Body of pancreas (tissue), 4 donors: ENCODE results near the gene ENHO. TPM values are rescaled to one million over a fixed set of nuclear protein-coding genes. Genes with fewer than 3 reads are reported as not detected.

Source experiments
- ATAC-seq: fragments of 150-250 bp; one replicate; pipeline ENCODE4 v1.9.1; 2016
- DNase-seq, 4 donors: peaks; one replicate each; pipeline ENCODE4 v3.0.0-alpha.2; 2019
- H3K27ac ChIP-seq, 4 donors: fragments of 200-600 bp; sonication (generic); 1 replicate in 3 of 4; 2 replicates in 1 of 4; pipeline versions ENCODE4 v1.5.1 to v1.6.1; 2016 to 2019; ENCODE audit warnings: mild to moderate bottlenecking in 1 of 4, mixed read lengths in 1 of 4, moderate library complexity in 1 of 4
- H3K27me3 ChIP-seq, 2 donors: fragments of 200-600 bp; sonication (generic); one replicate each; pipeline ENCODE4 v1.6.0; 2016; ENCODE audit warnings: mild to moderate bottlenecking in 1 of 2
- H3K36me3 ChIP-seq, 2 donors: fragments of 200-600 bp; sonication (generic); replicated peaks in 1 of 2; 2 replicates each; pipeline ENCODE4 v1.5.1; 2016; ENCODE audit warnings: low read depth in 2 of 2; ENCODE audit not compliant: insufficient read depth in 1 of 2
- H3K4me1 ChIP-seq: fragments of 200-600 bp; sonication (generic); one replicate; pipeline ENCODE4 v1.6.0; 2016
- H3K4me3 ChIP-seq, 2 donors: fragments of 200-600 bp; sonication (generic); 1 replicate in 1 of 2; 2 replicates in 1 of 2; pipeline ENCODE4 v1.5.1; 2016 to 2019
- H3K9me3 ChIP-seq, 3 donors: fragments of 200-600 bp; sonication (generic); 1 replicate in 2 of 3; 2 replicates in 1 of 3; pipeline ENCODE4 v1.5.1; 2016
- CTCF ChIP-seq, 7 experiments: fragments of 450-650 bp in 4 of 7; fragments of 200-600 bp in 3 of 7; sonication (generic) in 3 of 7; IDR thresholded peaks; one replicate each; pipeline ENCODE4 v1.5.1; 2016 to 2019; ENCODE audit warnings: antibody characterized with exemption in 7 of 7
- POLR2A ChIP-seq, 3 donors: fragments of 450-650 bp; IDR thresholded peaks; one replicate each; pipeline ENCODE4 v1.6.1; 2016; ENCODE audit warnings: antibody characterized with exemption in 3 of 3, mild to moderate bottlenecking in 2 of 3
- WGBS, 2 donors: methylation state at CpG; one replicate each; pipeline ENCODE4 v1.1.5; 2017; 5-methylcytosine and 5-hydroxymethylcytosine counted together
- intact Hi-C: fragments of 100-400 bp; cut with DNase I; formaldehyde crosslinking; loops from one replicate; pipeline ENCODE4 v1.15.1; 2023
- total RNA-seq, 2 donors: library from RNA; depleted of rRNA; stranded (reverse); fragments of >200 nt; gene quantifications; one replicate each; pipeline ENCODE4 v1.1.0, GENCODE V29; 2016

ENHO gene
- total RNA-seq, 2 donors from 2014 or later, result 2.9 TPM; not detected in 1

GRCh38 chr9:34518110-34518616 lies 4.6 kb downstream of the ENHO start:
- Histone ChIP-seq H3K27me3 (no peaks in the 10 kb centered on the region), H3K4me3 (no peak overlapping the region), H3K36me3 (no peaks in the 10 kb centered on the region), H3K4me1 (peaks cover 6% of the 10 kb centered on the region), H3K9me3 (no peaks in the 10 kb centered on the region), H3K27ac (no peak overlapping the region)
- ATAC-seq (no peak), DNase-seq (no peak)
- TF ChIP-seq CTCF (IDR thresholded peaks at IDR 0.05) (no peak), POLR2A (IDR thresholded peaks at IDR 0.05) (no peak)
- intact Hi-C loops, result no loop called here
- 67 to 73% methylated on average over 5 to 6 of the region's 6 CpGs for WGBS, 2 donors

GRCh38 chr9:34517185-34517584 lies 5.6 kb downstream of the ENHO start:
- Histone ChIP-seq H3K36me3 (no peaks in the 10 kb centered on the region), H3K27me3 (no peaks in the 10 kb centered on the region), H3K4me3 (no peak overlapping the region), H3K27ac (no peak overlapping the region), H3K9me3 (no peaks in the 10 kb centered on the region), H3K4me1 (peaks cover under 1% of the 10 kb centered on the region)
- 75 to 80% methylated on average over 7 of the region's 7 CpGs for WGBS, 2 donors
- ATAC-seq (no peak), DNase-seq (no peak)
- intact Hi-C loops, result no loop called here
- TF ChIP-seq CTCF (IDR thresholded peaks at IDR 0.05) (no peak), POLR2A (IDR thresholded peaks at IDR 0.05) (no peak)

- Histone ChIP-seq H3K4me1 (no peaks in the 10 kb centered on the region), H3K36me3 (no peaks in the 10 kb centered on the region), H3K9me3 (no peaks in the 10 kb centered on the region), H3K27me3 (no peaks in the 10 kb centered on the region), H3K27ac (no peak overlapping the region), H3K4me3 (no peak overlapping the region)
- 87 to 92% methylated on average over 3 of the region's 3 CpGs for WGBS, 2 donors
- intact Hi-C loops, result no loop called here
- TF ChIP-seq POLR2A (IDR thresholded peaks at IDR 0.05) (no peak), CTCF (IDR thresholded peaks at IDR 0.05) (no peak)
- ATAC-seq (no peak), DNase-seq (no peak)
Measured at GRCh38 chr9:34515959-34516358, 6.8 kb downstream of the ENHO start.

- intact Hi-C loops, result no loop called here
- no peak for ATAC-seq
Measured at GRCh38 chr9:34514816-34515215, 8.0 kb downstream of the ENHO start.

More at GRCh38 chr9:34514816-34515215, 8.0 kb downstream of the ENHO start:
- Histone ChIP-seq H3K4me1 (no peaks in the 10 kb centered on the region), H3K4me3 (no peak overlapping the region), H3K27ac (no peak overlapping the region), H3K9me3 (no peaks in the 10 kb centered on the region), H3K27me3 (no peaks in the 10 kb centered on the region), H3K36me3 (no peaks in the 10 kb centered on the region)
- no peak for DNase-seq
- TF ChIP-seq CTCF (IDR thresholded peaks at IDR 0.05) (no peak), POLR2A (IDR thresholded peaks at IDR 0.05) (no peak)
- WGBS, 2 donors, result 79 to 96% methylated on average over 3 of the region's 3 CpGs
